Vagina (tissue), 2 donors: ENCODE results near the gene NFASC. TPM values are rescaled to one million over a fixed set of nuclear protein-coding genes. Genes with fewer than 3 reads are reported as not detected.

Source experiments
- DNase-seq, 2 donors: peaks; one replicate each; pipeline ENCODE4 v3.0.0-alpha.2; 2017; ENCODE audit errors: extremely low spot score in 2 of 2
- H3K27ac ChIP-seq: fragments of 200-600 bp; sonication (generic); one replicate; pipeline ENCODE4 v1.5.1; 2019
- H3K27me3 ChIP-seq: fragments of 200-600 bp; sonication (generic); one replicate; pipeline ENCODE4 v1.5.1; 2019
- H3K36me3 ChIP-seq, 2 donors: fragments of 200-600 bp; sonication (generic); one replicate each; pipeline ENCODE4 v1.5.1; 2017 to 2019
- H3K4me1 ChIP-seq: fragments of 200-600 bp; sonication (generic); one replicate; pipeline ENCODE4 v1.5.1; 2019
- H3K4me3 ChIP-seq, 2 donors: fragments of 200-600 bp; sonication (generic); 1 replicate in 1 of 2; 2 replicates in 1 of 2; pipeline ENCODE4 v1.5.1; 2016 to 2019
- H3K9me3 ChIP-seq: fragments of 200-600 bp; sonication (generic); one replicate; pipeline ENCODE4 v1.5.1; 2019
- CTCF ChIP-seq, 3 experiments: fragments of 450-650 bp in 2 of 3; fragments of 200-600 bp in 1 of 3; sonication (generic) in 1 of 3; IDR thresholded peaks; one replicate each; pipeline ENCODE4 v1.5.1; 2017 to 2019; ENCODE audit warnings: antibody characterized with exemption in 3 of 3, mild to moderate bottlenecking in 2 of 3, moderate library complexity in 2 of 3
- POLR2A ChIP-seq, 2 donors: fragments of 450-650 bp; IDR thresholded peaks; one replicate each; pipeline ENCODE4 v1.6.1; 2017; ENCODE audit warnings: antibody characterized with exemption in 2 of 2, mild to moderate bottlenecking in 2 of 2, moderate library complexity in 2 of 2
- POLR2AphosphoS5 ChIP-seq, 2 donors: sonication (generic); formaldehyde crosslinking; IDR thresholded peaks; one replicate each; pipeline ENCODE4 v1.9.0; 2017; ENCODE audit warnings: antibody characterized with exemption in 2 of 2, mild to moderate bottlenecking in 2 of 2, low read depth in 1 of 2; ENCODE audit not compliant: insufficient read depth in 1 of 2
- intact Hi-C: fragments of 100-400 bp; cut with DNase I; formaldehyde crosslinking; loops from one replicate; pipeline ENCODE4 v1.15.1; 2023
- total RNA-seq: library from RNA; depleted of rRNA; stranded (reverse); fragments of >200 nt; gene quantifications from one replicate; pipeline ENCODE4 v1.2.3, GENCODE V29; 2016

The NFASC gene
- total RNA-seq, 1 donor from 2014 or later: 23.3 TPM

- H3K27ac ChIP-seq: no peak overlapping the region
- H3K27me3 ChIP-seq: no peaks in the 10 kb centered on the region
- no peaks in the 10 kb centered on the region for H3K4me1 ChIP-seq
- no peak overlapping the region for H3K4me3 ChIP-seq
- no peaks in the 10 kb centered on the region for H3K9me3 ChIP-seq
- no peak for DNase-seq
- TF ChIP-seq CTCF (IDR thresholded peaks at IDR 0.05): no peak
- no peak for TF ChIP-seq POLR2AphosphoS5 (IDR thresholded peaks at IDR 0.05; ENCODE audit: insufficient read depth in 1 of 2, low read depth in 1 of 2)
- no peak for TF ChIP-seq POLR2A (IDR thresholded peaks at IDR 0.05)
- intact Hi-C loops: no loop called here
- no peaks in the 10 kb centered on the region for H3K36me3 ChIP-seq
Observed at GRCh38 chr1:204852854-204853253, 17.8 kb upstream of the NFASC start.

GRCh38 chr1:204853436-204853835 lies 17.2 kb upstream of the NFASC start:
- DNase-seq: no peak
- intact Hi-C loops: no loop called here
- no peak overlapping the region for H3K27ac ChIP-seq
- no peaks in the 10 kb centered on the region for H3K9me3 ChIP-seq
- no peak for TF ChIP-seq CTCF (IDR thresholded peaks at IDR 0.05)
- no peak for TF ChIP-seq POLR2AphosphoS5 (IDR thresholded peaks at IDR 0.05; ENCODE audit: insufficient read depth in 1 of 2, low read depth in 1 of 2)
- no peak for TF ChIP-seq POLR2A (IDR thresholded peaks at IDR 0.05)
- no peaks in the 10 kb centered on the region for H3K4me1 ChIP-seq
- no peak overlapping the region for H3K4me3 ChIP-seq
- H3K27me3 ChIP-seq: no peaks in the 10 kb centered on the region
- H3K36me3 ChIP-seq: no peaks in the 10 kb centered on the region

- Histone ChIP-seq H3K27ac (no peak overlapping the region), H3K9me3 (no peaks in the 10 kb centered on the region), H3K4me1 (no peaks in the 10 kb centered on the region), H3K27me3 (no peaks in the 10 kb centered on the region), H3K36me3 (no peaks in the 10 kb centered on the region), H3K4me3 (no peak overlapping the region)
- intact Hi-C loops: no loop called here
- TF ChIP-seq POLR2AphosphoS5 (IDR thresholded peaks at IDR 0.05; ENCODE audit: insufficient read depth in 1 of 2, low read depth in 1 of 2) (no peak), CTCF (IDR thresholded peaks at IDR 0.05) (no peak), POLR2A (IDR thresholded peaks at IDR 0.05) (no peak)
- no peak for DNase-seq
Observed at GRCh38 chr1:204854286-204854685, 16.4 kb upstream of the NFASC start.

GRCh38 chr1:204858363-204858821 lies 12.3 kb upstream of the NFASC start:
- H3K27ac ChIP-seq: no peak overlapping the region
- H3K36me3 ChIP-seq: no peaks in the 10 kb centered on the region
- H3K4me1 ChIP-seq: no peaks in the 10 kb centered on the region
- no peak for TF ChIP-seq POLR2A (IDR thresholded peaks at IDR 0.05)
- TF ChIP-seq POLR2AphosphoS5 (IDR thresholded peaks at IDR 0.05; ENCODE audit: insufficient read depth in 1 of 2, low read depth in 1 of 2): no peak
- DNase-seq: no peak
- no peaks in the 10 kb centered on the region for H3K9me3 ChIP-seq
- intact Hi-C loops: no loop called here
- H3K4me3 ChIP-seq: no peak overlapping the region
- no peaks in the 10 kb centered on the region for H3K27me3 ChIP-seq

DNA sequence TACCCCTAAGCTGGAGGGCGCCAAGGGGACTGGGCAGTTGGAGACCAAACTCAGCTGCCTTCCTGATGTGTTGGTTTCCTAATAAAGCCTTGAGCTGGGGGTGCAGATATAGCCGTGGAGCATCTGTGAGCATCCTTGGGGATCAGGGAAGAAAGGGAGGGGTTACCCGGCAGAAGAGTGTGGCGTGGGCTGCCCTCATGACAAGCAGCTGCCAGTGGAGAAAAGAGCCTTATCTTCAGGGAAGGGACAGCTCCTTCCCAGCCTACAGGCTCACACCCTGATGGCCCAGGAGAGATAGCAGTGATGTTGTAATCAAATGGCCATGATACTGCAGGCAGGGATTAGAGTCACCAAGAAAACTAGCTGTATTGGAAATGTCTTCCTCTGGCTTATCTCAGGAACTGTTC lies 10.8 kb upstream of the NFASC start:
- H3K4me3 ChIP-seq: no peak overlapping the region
- H3K27me3 ChIP-seq: no peaks in the 10 kb centered on the region
- intact Hi-C loops: no loop called here
- TF ChIP-seq CTCF (IDR thresholded peaks at IDR 0.05): no peak
- H3K27ac ChIP-seq: no peak overlapping the region
- DNase-seq: no peak
- no peaks in the 10 kb centered on the region for H3K36me3 ChIP-seq
- no peaks in the 10 kb centered on the region for H3K4me1 ChIP-seq
- no peaks in the 10 kb centered on the region for H3K9me3 ChIP-seq

DNA sequence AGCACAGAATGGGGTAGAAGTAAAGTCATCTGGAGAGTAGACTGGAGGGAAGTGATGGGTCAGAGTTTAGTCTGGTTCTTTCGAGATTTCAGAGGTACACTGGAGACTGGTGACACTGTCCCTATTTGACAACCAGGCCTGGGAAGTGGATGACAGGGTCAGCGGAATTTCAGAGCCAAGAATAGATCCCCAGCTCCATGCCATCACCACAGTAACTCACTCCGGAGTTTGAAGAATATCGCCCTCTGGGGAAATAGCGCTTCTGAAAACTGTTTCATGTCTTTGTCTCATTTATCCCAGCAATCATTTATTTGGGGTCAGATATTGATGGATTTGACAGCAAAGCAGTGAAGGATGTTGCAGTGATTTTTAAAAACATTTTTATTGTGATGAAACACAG lies 7.6 kb upstream of the NFASC start:
- intact Hi-C loops: no loop called here
- no peak overlapping the region for H3K27ac ChIP-seq

More for the DNA sequence above, 7.6 kb upstream of the NFASC start:
- no peaks in the 10 kb centered on the region for H3K36me3 ChIP-seq
- no peaks in the 10 kb centered on the region for H3K27me3 ChIP-seq
- no peak for TF ChIP-seq POLR2AphosphoS5 (IDR thresholded peaks at IDR 0.05; ENCODE audit: insufficient read depth in 1 of 2, low read depth in 1 of 2)
- no peak for TF ChIP-seq CTCF (IDR thresholded peaks at IDR 0.05)
- TF ChIP-seq POLR2A (IDR thresholded peaks at IDR 0.05): no peak
- no peaks in the 10 kb centered on the region for H3K4me1 ChIP-seq
- H3K9me3 ChIP-seq: no peaks in the 10 kb centered on the region
- H3K4me3 ChIP-seq: no peak overlapping the region
- no peak for DNase-seq
